PFSK-1 (cell line): ENCODE measurements around the gene CLEC16A.

Source experiments
- POLR2AphosphoS5 ChIP-seq: IDR thresholded peaks from 2 replicates; pipeline ENCODE4 v1.6.1; 2012; ENCODE audit warnings: low read depth, mild to moderate bottlenecking, control low read depth, low read length, moderate library complexity
- SIN3A ChIP-seq: IDR thresholded peaks from 2 replicates; pipeline ENCODE4 v1.6.1; 2012; ENCODE audit warnings: mild to moderate bottlenecking, low read length, moderate library complexity, borderline replicate concordance; ENCODE audit not compliant: insufficient read depth
- TAF1 ChIP-seq: IDR thresholded peaks from 2 replicates; pipeline ENCODE4 v1.6.1; 2012; ENCODE audit warnings: low read length, control low read depth, borderline replicate concordance; ENCODE audit not compliant: insufficient read depth
- TF ChIP-seq, protein P1 (sequence below), 2 experiments: IDR thresholded peaks; 2 replicates each; pipeline versions ENCODE4 v1.6.1 to v1.8.0; 2011 to 2012; ENCODE audit warnings: low read depth in 2 of 2, low read length in 2 of 2, control low read depth in 1 of 2, inconsistent platforms in 1 of 2, mild to moderate bottlenecking in 1 of 2, moderate library complexity in 1 of 2; ENCODE audit not compliant: insufficient read depth in 1 of 2

DNA sequence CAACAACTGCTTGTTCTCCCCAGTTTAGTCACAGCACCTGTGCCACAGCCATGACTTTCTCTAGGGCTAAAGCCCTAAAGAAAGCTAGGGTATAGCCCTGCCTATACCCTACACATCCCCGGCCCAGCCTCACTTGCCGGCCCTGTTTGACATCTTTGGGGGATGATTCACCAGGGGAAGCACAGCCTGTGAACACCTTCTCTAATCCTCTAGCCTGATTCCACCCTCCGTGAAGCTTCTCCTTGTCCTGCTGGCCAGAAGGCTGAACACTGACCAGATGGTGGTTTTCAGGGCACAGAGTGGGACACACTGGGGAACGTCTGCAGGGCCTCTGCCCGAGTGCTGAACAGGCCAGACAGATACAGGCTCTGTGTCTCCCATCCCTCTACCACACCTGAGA, 6.0 kb downstream of the CLEC16A start:
- TF ChIP-seq TAF1 (no peak), POLR2AphosphoS5 (no peak), SIN3A (no peak)
- TF ChIP-seq, protein P1, sequence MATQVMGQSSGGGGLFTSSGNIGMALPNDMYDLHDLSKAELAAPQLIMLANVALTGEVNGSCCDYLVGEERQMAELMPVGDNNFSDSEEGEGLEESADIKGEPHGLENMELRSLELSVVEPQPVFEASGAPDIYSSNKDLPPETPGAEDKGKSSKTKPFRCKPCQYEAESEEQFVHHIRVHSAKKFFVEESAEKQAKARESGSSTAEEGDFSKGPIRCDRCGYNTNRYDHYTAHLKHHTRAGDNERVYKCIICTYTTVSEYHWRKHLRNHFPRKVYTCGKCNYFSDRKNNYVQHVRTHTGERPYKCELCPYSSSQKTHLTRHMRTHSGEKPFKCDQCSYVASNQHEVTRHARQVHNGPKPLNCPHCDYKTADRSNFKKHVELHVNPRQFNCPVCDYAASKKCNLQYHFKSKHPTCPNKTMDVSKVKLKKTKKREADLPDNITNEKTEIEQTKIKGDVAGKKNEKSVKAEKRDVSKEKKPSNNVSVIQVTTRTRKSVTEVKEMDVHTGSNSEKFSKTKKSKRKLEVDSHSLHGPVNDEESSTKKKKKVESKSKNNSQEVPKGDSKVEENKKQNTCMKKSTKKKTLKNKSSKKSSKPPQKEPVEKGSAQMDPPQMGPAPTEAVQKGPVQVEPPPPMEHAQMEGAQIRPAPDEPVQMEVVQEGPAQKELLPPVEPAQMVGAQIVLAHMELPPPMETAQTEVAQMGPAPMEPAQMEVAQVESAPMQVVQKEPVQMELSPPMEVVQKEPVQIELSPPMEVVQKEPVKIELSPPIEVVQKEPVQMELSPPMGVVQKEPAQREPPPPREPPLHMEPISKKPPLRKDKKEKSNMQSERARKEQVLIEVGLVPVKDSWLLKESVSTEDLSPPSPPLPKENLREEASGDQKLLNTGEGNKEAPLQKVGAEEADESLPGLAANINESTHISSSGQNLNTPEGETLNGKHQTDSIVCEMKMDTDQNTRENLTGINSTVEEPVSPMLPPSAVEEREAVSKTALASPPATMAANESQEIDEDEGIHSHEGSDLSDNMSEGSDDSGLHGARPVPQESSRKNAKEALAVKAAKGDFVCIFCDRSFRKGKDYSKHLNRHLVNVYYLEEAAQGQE (IDR thresholded peaks at IDR 0.05; ENCODE audit: insufficient read depth in 1 of 2, low read depth in 2 of 2, low read length in 2 of 2): no peak
